GM12875 (cell line): ENCODE results near the gene CD207.

Source experiments
- H3K4me3 ChIP-seq: one replicate; pipeline ENCODE4 v1.5.1; 2011; ENCODE audit warnings: low read depth, low read length, control low read depth
- CTCF ChIP-seq: IDR thresholded peaks from 2 replicates; pipeline ENCODE4 v1.5.1; 2011; ENCODE audit warnings: low read depth, mild to moderate bottlenecking, control low read depth, inconsistent platforms, low read length, moderate library complexity, borderline replicate concordance; ENCODE audit not compliant: insufficient read depth

CD207 gene

GRCh38 chr2:70820499-70820898, 15.1 kb downstream of the CD207 start, which contains the start of gene CLEC4F:
Gene CLEC4F (minus strand): TSS chr2:70820599. CDS start chr2:70820523, 76 bp downstream.
- no peak for TF ChIP-seq CTCF
- no peak within 1 kb of the TSS for H3K4me3 ChIP-seq

GRCh38 chr2:70817284-70817954, 18.2 kb downstream of the CD207 start:
- TF ChIP-seq CTCF, result no peak
- H3K4me3 ChIP-seq, result no peak overlapping the region

- TF ChIP-seq CTCF, result no peak
- no peak overlapping the region for H3K4me3 ChIP-seq
These were observed 18.9 kb downstream of the CD207 start for GRCh38 chr2:70816726-70817125.

- no peak for TF ChIP-seq CTCF
These were observed 26.3 kb downstream of the CD207 start for GRCh38 chr2:70808983-70809958.

GRCh38 chr2:70807828-70808118, 27.8 kb downstream of the CD207 start:
- no peak overlapping the region for H3K4me3 ChIP-seq
- no peak for TF ChIP-seq CTCF

More at GRCh38 chr2:70808983-70809958, 26.3 kb downstream of the CD207 start:
- H3K4me3 ChIP-seq, result no peak overlapping the region

GRCh38 chr2:70807102-70807827, 28.4 kb downstream of the CD207 start:
- no peak overlapping the region for H3K4me3 ChIP-seq
- TF ChIP-seq CTCF, result no peak

- no peak overlapping the region for H3K4me3 ChIP-seq
- no peak for TF ChIP-seq CTCF
These were observed 29.0 kb downstream of the CD207 start for GRCh38 chr2:70806620-70807019.
